Mucosa of rectum (tissue), 2 donors: ENCODE data around the gene TMIGD1.

ENCODE experiments used
- H3K27ac ChIP-seq, 2 donors: one replicate each; pipeline ENCODE4 v1.7.0; 2013; ENCODE audit warnings: inconsistent platforms in 2 of 2, low read depth in 2 of 2, low read length in 2 of 2
- H3K27me3 ChIP-seq, 2 donors: one replicate each; pipeline ENCODE4 v1.7.0; 2013; ENCODE audit warnings: low read length in 2 of 2; ENCODE audit not compliant: control insufficient read depth in 2 of 2, insufficient read depth in 2 of 2
- H3K36me3 ChIP-seq, 2 donors: one replicate each; pipeline ENCODE4 v1.7.0; 2013; ENCODE audit warnings: low read length in 2 of 2; ENCODE audit not compliant: control insufficient read depth in 2 of 2, insufficient read depth in 2 of 2
- H3K4me1 ChIP-seq, 2 donors: one replicate each; pipeline ENCODE4 v1.7.0; 2013; ENCODE audit warnings: low read length in 2 of 2, mild to moderate bottlenecking in 1 of 2; ENCODE audit not compliant: control insufficient read depth in 2 of 2, insufficient read depth in 2 of 2
- H3K4me3 ChIP-seq, 2 donors: one replicate each; pipeline ENCODE4 v1.7.0; 2013; ENCODE audit warnings: low read length in 2 of 2
- H3K9ac ChIP-seq, 2 donors: one replicate each; pipeline ENCODE4 v1.7.0; 2013; ENCODE audit warnings: low read length in 2 of 2, low read depth in 1 of 2, mild to moderate bottlenecking in 1 of 2
- H3K9me3 ChIP-seq, 2 donors: one replicate each; pipeline ENCODE4 v1.7.0; 2013; ENCODE audit warnings: low read length in 2 of 2; ENCODE audit not compliant: control insufficient read depth in 2 of 2
- donor health status: healthy.
- donor health status: Normal muscosa, but diverticular disease.

The TMIGD1 gene

GRCh38 chr17:30333503-30334360 is at the start of gene TMIGD1:
TSS of gene TMIGD1 (minus strand) at chr17:30334057. CDS start at chr17:30332133, 1,924 bp downstream.
- no peaks in the 10 kb centered on the region for H3K36me3 ChIP-seq
- peaks cover 0 to 2% of the 10 kb centered on the region in 2 donors for H3K27me3 ChIP-seq
- H3K9me3 ChIP-seq: no peaks in the 10 kb centered on the region
- H3K4me3 ChIP-seq: peak within 1 kb of the TSS; percentile 24 to 66
- peak within 1 kb of the TSS in 1 of 2 donors; percentile 14 for H3K9ac ChIP-seq
- H3K4me1 ChIP-seq: peaks cover 13% of the 10 kb centered on the region in 2 donors
- H3K27ac ChIP-seq: peak within 1 kb of the TSS in 1 of 2 donors; percentile 27

- Histone ChIP-seq H3K36me3 (peaks cover 7 to 14% of the 10 kb centered on the region in 2 donors), H3K27me3 (no peaks in the 10 kb centered on the region), H3K9ac (no peak overlapping the region), H3K4me1 (peaks cover 7 to 17% of the 10 kb centered on the region in 2 donors), H3K27ac (no peak overlapping the region), H3K9me3 (no peaks in the 10 kb centered on the region), H3K4me3 (no peak overlapping the region)
These were observed 48.5 kb upstream of the TMIGD1 start for GRCh38 chr17:30382345-30382744.

- Histone ChIP-seq H3K36me3 (peaks cover 7 to 13% of the 10 kb centered on the region in 2 donors), H3K27ac (no peak overlapping the region), H3K27me3 (no peaks in the 10 kb centered on the region), H3K9me3 (no peaks in the 10 kb centered on the region), H3K4me3 (peak overlapping the region in 1 of 2 donors; percentile 78), H3K4me1 (peaks cover 10 to 23% of the 10 kb centered on the region in 2 donors), H3K9ac (no peak overlapping the region)
These were observed 47.4 kb upstream of the TMIGD1 start for GRCh38 chr17:30381340-30381659.

- Histone ChIP-seq H3K27me3 (no peaks in the 10 kb centered on the region), H3K4me3 (peak overlapping the region; percentile 66 to 78), H3K9me3 (no peaks in the 10 kb centered on the region)
These were observed 46.9 kb upstream of the TMIGD1 start for GRCh38 chr17:30380643-30381339.

GRCh38 chr17:30379903-30380381 is 46.1 kb upstream of the TMIGD1 start:
- Histone ChIP-seq H3K36me3 (peaks cover 0 to under 1% of the 10 kb centered on the region in 2 donors), H3K9me3 (no peaks in the 10 kb centered on the region), H3K4me3 (peak overlapping the region; percentile 66 to 78), H3K4me1 (peaks cover 10 to 23% of the 10 kb centered on the region in 2 donors), H3K9ac (peak overlapping the region; percentile 63 to 83), H3K27me3 (no peaks in the 10 kb centered on the region), H3K27ac (no peak overlapping the region)

More at GRCh38 chr17:30380643-30381339, 46.9 kb upstream of the TMIGD1 start:
- H3K27ac ChIP-seq: no peak overlapping the region
- H3K4me1 ChIP-seq: peaks cover 10 to 23% of the 10 kb centered on the region in 2 donors
- H3K9ac ChIP-seq: no peak overlapping the region
- peaks cover 4 to 8% of the 10 kb centered on the region in 2 donors for H3K36me3 ChIP-seq

GRCh38 chr17:30379303-30379902 is 45.5 kb upstream of the TMIGD1 start:
- peak overlapping the region; percentile 79 to 87 for H3K27ac ChIP-seq
- H3K9ac ChIP-seq: peak overlapping the region; percentile 63 to 83
- H3K36me3 ChIP-seq: no peaks in the 10 kb centered on the region
- H3K4me1 ChIP-seq: peaks cover 10 to 23% of the 10 kb centered on the region in 2 donors
- no peaks in the 10 kb centered on the region for H3K9me3 ChIP-seq
- no peaks in the 10 kb centered on the region for H3K27me3 ChIP-seq
- H3K4me3 ChIP-seq: peak overlapping the region; percentile 66 to 78

- peak within 1 kb of the TSS; percentile 79 to 87 for H3K27ac ChIP-seq
These were observed 45.0 kb upstream of the TMIGD1 start, which contains the start of gene CPD for GRCh38 chr17:30378825-30379302. TSS of gene CPD (plus strand) at chr17:30378927. CDS start at chr17:30378981, 54 bp downstream.

GRCh38 chr17:30378241-30378824 is 44.5 kb upstream of the TMIGD1 start:
- H3K27ac ChIP-seq: peak overlapping the region; percentile 79 to 87
- peak overlapping the region; percentile 66 to 83 for H3K9ac ChIP-seq
- H3K27me3 ChIP-seq: no peaks in the 10 kb centered on the region
- peak overlapping the region; percentile 66 to 78 for H3K4me3 ChIP-seq
- no peaks in the 10 kb centered on the region for H3K9me3 ChIP-seq
- peaks cover 10 to 23% of the 10 kb centered on the region in 2 donors for H3K4me1 ChIP-seq
- H3K36me3 ChIP-seq: no peaks in the 10 kb centered on the region

More at GRCh38 chr17:30378825-30379302, 45.0 kb upstream of the TMIGD1 start, which contains the start of gene CPD:
- Histone ChIP-seq H3K9me3 (no peaks in the 10 kb centered on the region), H3K4me3 (peak within 1 kb of the TSS; percentile 66 to 78), H3K4me1 (peaks cover 10 to 23% of the 10 kb centered on the region in 2 donors), H3K9ac (peak within 1 kb of the TSS; percentile 66 to 83), H3K27me3 (no peaks in the 10 kb centered on the region), H3K36me3 (no peaks in the 10 kb centered on the region)

- H3K27me3 ChIP-seq: no peaks in the 10 kb centered on the region
- H3K4me3 ChIP-seq: peak overlapping the region; percentile 66 to 78
- H3K9ac ChIP-seq: peak overlapping the region; percentile 66 to 83
- peaks cover 10 to 22% of the 10 kb centered on the region in 2 donors for H3K4me1 ChIP-seq
- H3K27ac ChIP-seq: peak overlapping the region; percentile 79 to 87
- H3K9me3 ChIP-seq: no peaks in the 10 kb centered on the region
- H3K36me3 ChIP-seq: no peaks in the 10 kb centered on the region
These were observed 43.9 kb upstream of the TMIGD1 start for GRCh38 chr17:30377574-30378240.
